ENCODE measurements around the gene CENPB.

CENPB gene

DNA sequence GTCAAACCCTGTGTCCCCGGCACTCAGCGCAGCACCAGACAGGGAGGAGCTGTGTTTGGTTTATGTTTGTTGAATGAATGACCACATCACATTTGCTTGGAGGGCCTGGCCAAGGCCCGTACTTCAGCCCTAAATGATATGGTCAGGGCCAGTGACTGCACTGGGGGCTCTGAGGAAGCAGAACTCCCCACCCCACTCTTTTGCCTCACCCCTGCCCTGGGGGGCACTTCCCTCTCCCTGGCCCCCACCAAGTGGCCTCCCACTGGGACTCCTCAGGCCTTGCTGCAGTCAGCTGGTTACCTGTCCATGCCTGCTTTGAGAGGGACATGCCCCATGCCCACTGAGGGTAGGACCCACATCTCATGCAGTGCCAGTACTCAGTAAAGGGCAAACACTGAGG lies 21.9 kb downstream of the CENPB start:
- H3K4me3 ChIP-seq (ENCODE audit: low read length): no peak overlapping the region
- TF ChIP-seq CTCF (conservative IDR thresholded peaks at IDR 0.05; ENCODE audit: low read length): no peak
- no peak for DNase-seq (ENCODE audit: low read depth)

DNA sequence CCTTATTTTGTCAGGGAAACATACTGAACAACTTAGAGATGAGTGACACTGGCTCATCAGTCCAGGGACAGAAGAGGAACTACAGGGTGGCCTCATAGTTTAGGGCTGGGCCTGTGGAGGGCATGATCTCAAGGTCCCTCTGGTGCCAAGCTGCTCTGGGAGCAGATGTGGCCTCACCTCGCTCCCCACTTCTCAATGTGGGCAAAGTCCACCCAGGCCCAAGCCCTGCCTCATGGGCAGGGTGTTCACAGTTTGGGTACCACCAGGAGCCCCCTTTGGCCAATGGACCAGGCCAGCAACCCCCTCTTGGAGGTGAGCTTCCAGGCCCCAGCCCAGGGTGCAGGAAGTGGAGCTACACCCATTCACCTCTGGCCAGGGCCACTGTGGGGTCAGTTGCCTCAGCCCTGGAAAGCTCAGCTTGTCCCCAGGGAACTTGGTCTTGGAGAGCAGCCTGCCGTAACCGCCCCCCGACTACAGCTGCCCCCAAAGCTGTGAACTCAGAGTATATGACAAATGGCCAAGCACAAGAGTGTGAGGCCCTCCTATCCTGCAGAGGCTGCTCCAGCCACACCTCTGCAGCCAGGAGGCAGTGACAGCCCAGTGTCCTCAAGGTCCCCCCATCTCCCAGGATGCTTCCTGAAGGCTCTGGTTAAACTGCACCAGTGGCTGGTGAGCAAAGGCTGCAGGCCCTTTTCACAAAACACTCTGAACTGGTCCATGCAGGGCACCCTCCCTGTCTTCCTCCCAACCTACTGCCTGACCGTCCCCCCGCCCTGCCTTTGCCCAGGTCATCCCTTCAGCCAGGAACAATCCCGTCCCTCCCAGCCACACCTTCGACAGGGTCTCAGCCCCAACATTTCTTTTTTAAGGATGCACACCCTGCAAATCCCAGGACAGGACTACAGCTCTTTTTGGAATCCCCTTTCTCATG lies 22.6 kb downstream of the CENPB start:
- no peak for DNase-seq (ENCODE audit: low read depth)
- TF ChIP-seq CTCF (conservative IDR thresholded peaks at IDR 0.05; ENCODE audit: low read length): no peak
- no peak overlapping the region for H3K4me3 ChIP-seq (ENCODE audit: low read length)

DNA sequence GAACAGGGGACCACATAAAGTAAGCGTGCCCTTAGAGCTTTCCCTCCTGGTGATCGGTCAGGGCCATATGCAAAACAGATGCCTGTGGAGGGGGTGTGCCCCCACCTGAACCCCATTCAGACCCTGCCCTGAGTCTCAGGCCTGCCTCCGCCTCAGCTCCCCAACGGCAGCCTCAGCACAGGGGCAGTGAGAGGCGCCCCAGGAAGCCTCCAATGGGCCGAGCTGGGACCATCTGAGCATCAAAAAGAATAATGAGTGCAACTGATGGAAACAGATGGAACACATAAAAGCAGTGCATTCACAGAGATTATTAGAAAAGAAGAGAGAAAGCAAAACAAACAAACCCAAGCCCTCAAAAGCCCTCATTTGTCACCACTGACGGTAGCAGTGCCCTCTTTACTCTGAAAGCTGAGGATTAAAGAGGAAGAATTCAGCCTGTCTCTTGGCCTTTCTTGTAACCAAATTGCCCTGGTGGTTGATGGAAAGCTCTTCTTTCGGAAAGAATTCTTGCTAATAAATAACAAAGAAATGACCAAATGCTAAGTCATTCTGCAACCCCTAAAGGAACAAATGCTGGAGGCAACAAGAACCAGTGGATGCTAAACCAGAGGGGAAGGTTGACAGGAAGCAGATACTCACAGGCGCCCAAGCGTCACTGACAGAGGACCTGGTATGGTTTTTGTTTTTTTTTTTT lies 25.7 kb downstream of the CENPB start:
- no peak for TF ChIP-seq CTCF (conservative IDR thresholded peaks at IDR 0.05; ENCODE audit: low read length)
- no peak for DNase-seq (ENCODE audit: low read depth)

GRCh38 chr20:3759884-3760283 lies 26.7 kb downstream of the CENPB start:
- H3K4me3 ChIP-seq (ENCODE audit: low read length): no peak overlapping the region
- no peak for TF ChIP-seq CTCF (conservative IDR thresholded peaks at IDR 0.05; ENCODE audit: low read length)
- no peak for DNase-seq (ENCODE audit: low read depth)

More for the DNA sequence above, 25.7 kb downstream of the CENPB start:
- H3K4me3 ChIP-seq (ENCODE audit: low read length): no peak overlapping the region

- no peak overlapping the region for H3K4me3 ChIP-seq (ENCODE audit: low read length)
- no peak for DNase-seq (ENCODE audit: low read depth)
- TF ChIP-seq CTCF (conservative IDR thresholded peaks at IDR 0.05; ENCODE audit: low read length): no peak
Observed at GRCh38 chr20:3759316-3759823, 27.2 kb downstream of the CENPB start.

DNA sequence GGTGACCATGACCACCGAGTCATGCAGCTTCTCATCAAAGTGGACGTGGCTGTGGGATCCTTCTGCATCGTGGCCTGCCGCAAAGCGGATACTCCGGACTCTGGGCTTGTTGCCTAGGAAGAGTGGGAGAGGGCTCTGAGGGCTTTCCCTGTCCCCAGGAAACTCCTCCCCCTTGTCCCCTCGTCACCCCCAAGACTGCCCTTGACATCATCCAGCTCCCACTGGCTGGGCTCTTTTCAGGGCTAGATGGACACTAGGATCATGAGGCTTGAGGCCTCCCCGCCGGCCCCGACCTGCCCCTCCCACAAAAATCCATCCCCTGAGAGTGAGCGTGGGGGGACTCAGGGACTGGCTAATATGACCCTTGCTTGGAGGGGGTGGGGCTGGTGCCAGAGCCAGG lies 28.0 kb downstream of the CENPB start:
- no peak for TF ChIP-seq CTCF (conservative IDR thresholded peaks at IDR 0.05; ENCODE audit: low read length)
- H3K4me3 ChIP-seq (ENCODE audit: low read length): no peak overlapping the region
- no peak for DNase-seq (ENCODE audit: low read depth)

Measured in AG10803 (cell line).